ENCODE measurements around the gene FAM200A.

DNA sequence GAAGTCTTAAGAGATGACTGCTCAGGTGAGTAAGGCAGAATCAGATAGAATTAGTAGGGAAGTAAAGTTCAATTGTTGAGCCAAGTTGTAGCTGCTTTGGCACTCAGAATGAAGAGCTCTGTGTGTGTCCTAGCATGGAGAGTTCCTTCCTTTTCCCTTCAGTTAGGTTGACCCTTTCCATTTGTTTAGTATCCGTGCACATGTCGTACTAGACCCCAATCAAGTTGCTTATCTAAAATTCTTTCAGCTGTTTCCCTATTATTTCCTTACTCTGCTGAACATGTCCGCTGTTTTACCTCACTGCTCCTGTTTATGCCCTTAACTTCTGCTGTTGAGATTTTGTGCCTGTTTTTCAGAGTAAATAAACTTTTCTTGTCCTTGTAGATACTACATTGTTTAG, 19.9 kb upstream of the FAM200A start:
- TF ChIP-seq CTCF (conservative IDR thresholded peaks at IDR 0.05), result no peak
- no peak for TF ChIP-seq EZH2 (IDR thresholded peaks at IDR 0.05; ENCODE audit: low read depth)

Data from PC-9 (cell line).